ENCODE data around the gene APAF1.
"Not testable (repeated sequence)": the region's sequence is repeated elsewhere in the genome, so short reads cannot be mapped to it uniquely, and the experiment has no call there.

The APAF1 gene

DNA sequence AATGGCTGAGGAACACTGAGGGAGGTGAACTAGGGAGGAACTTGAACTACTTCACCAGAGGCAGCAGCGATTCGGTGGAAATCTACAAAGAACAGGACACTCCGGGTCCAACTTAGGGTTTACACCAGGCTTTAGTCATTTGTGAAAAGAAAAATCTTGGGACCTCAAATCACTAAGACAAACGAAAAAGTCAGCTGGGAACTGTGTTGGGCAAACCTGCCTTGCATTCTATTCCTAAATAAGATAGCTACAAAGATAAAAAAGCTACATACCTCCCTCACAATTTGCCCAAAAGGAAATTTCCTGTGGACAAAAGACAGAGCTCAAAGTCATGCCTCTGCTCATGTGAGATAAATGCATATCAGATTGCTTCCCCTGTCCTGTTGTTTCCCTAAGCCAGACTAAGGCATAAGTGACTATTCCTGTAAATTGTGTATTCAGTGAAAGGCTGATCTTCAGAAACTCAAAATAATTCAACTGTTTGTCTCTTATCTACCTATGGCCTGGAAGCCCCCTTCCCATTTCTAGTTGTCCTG is 106.6 kb downstream of the APAF1 start:
- TF ChIP-seq CTCF (conservative IDR thresholded peaks at IDR 0.05), result no peak
- H3K27ac ChIP-seq, result no peak overlapping the region

GRCh38 chr12:98752726-98753125 is 107.6 kb downstream of the APAF1 start:
- H3K27ac ChIP-seq, result no peak overlapping the region

DNA sequence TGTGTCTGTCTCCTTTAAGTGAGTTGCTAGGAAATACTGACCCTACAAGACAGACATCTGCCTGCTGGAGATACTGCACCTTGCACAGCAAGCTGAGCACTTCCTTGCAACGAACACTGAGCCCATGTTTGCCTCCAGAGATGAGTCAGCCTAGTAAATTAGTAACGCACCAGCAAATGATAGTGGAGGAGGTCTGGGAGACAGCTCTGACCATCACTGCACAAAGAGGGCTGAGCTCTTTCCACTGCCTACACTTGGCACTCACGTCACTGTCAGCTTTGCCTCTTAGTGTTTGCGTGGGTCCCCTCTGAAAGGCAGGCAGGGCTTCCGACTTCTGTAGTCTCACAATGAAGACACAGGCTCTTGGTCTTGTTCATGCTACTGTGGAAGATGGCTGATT is 109.0 kb downstream of the APAF1 start:
- no peak for TF ChIP-seq CTCF (conservative IDR thresholded peaks at IDR 0.05)
- H3K27ac ChIP-seq, result no peak overlapping the region

More at GRCh38 chr12:98752726-98753125, 107.6 kb downstream of the APAF1 start:
- no peak for TF ChIP-seq CTCF (conservative IDR thresholded peaks at IDR 0.05)

- not testable (repeated sequence) for H3K27ac ChIP-seq
Measured at GRCh38 chr12:98755855-98756254, 110.8 kb downstream of the APAF1 start.

DNA sequence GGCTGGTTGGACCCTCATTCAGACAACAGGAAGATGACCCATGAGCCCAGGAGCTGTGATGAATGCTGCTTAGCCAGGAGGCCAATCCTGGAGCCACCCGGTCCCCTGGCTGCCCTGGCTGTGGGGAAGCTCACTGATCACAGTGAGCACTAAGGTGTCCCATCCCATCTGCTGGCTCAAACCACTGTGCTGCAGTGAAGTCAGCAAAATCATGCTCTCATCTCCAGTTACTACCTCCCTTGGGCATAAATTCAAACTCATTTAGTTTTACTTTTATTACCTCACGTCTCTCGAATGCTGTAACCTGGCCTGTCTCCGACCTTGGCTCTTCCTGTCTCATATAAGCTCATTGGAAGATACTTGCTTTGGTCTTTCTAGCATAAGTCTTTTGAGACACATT is 112.4 kb downstream of the APAF1 start:
- no peak for TF ChIP-seq CTCF (conservative IDR thresholded peaks at IDR 0.05)
- H3K27ac ChIP-seq, result no peak overlapping the region

GRCh38 chr12:98758331-98758730 is 113.2 kb downstream of the APAF1 start:
- TF ChIP-seq CTCF (conservative IDR thresholded peaks at IDR 0.05), result no peak

DNA sequence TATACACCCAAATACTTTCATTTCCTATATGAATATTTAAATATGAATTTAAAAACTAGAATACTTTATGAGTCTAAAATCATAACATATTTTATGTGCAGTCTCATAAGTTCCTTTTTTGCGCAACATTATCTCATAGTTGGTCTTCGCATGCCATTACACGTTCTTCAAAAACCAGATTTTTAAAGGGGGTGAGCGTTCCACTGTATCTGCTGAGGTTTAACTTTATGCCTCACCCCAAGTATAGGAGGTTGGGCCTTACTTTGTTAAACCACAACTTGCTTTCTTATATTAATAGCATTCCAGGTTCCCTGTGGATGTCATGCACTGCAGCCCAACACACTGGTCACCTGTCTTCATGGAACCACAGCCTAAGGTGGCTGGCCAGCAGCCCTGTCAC is 118.6 kb downstream of the APAF1 start:
- no peak for TF ChIP-seq CTCF (conservative IDR thresholded peaks at IDR 0.05)
- H3K27ac ChIP-seq, result no peak overlapping the region

More at GRCh38 chr12:98758331-98758730, 113.2 kb downstream of the APAF1 start:
- no peak overlapping the region for H3K27ac ChIP-seq

DNA sequence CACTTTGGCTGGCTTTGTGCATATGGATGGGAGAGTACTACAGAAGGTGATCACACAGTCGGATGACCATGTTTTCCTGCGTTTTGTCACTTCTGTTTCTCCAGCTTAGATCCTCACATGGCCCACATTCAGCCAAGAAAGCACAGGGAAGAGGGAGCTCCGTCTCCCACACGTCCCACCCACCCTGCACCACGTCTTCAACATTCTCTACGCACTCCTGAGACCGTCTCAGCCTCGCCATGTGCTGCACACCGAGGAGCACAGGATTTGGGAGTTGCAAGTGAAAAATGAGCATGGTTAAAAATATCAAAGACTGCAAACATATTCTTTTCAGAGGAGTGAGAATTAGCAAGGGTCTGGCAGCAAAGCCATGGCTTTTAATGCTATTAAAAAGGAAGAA is 122.2 kb downstream of the APAF1 start:
- TF ChIP-seq CTCF (conservative IDR thresholded peaks at IDR 0.05), result no peak
- no peak overlapping the region for H3K27ac ChIP-seq
